Stimulated activated CD8-positive, alpha-beta memory T cell treated with anti-CD3 and anti-CD28 coated beads, Interleukin-15, amount 100 ng/mL, for 4 hours (primary cell): ENCODE results near the gene SGMS1.
"Not testable (repeated sequence)": the region's sequence is repeated elsewhere in the genome, so short reads cannot be mapped to it uniquely, and the experiment has no call there.

Experiments used
- DNase-seq, 2 donors: peaks; one replicate each; pipeline ENCODE4 v3.0.0-alpha.2; 2020; ENCODE audit warnings: low read depth in 2 of 2

SGMS1 gene

DNA sequence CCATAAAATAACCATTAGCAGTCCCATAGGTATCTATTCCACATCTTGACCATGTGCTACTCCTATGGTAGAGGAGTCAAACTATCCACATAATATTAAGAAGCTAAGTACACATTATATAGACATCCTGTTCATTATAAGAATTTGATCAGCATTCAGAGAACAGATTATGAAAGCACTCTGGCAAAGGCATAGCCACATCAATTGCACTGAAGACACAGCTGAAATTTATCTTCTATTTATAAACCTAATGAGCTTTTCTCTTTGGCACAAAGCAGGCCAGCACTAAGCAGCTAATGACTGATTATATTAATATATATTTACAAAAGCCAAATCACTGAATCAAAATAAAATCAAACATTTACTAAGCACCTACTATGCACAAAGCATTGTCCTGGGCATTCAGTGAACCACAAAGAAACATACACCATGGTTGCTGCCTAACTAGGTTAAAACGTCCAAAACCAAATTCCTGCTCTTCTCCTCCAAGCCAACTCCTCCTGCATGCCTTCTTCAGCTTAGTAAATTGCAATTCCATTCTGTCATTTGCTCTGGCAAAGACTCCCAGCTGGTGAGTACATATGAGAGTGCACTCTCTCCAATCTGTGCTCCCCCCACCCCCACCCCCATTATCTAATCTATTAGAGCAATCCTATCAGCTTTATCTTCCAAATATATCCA lies 249.8 kb downstream of the SGMS1 start:
- no peak for DNase-seq

DNA sequence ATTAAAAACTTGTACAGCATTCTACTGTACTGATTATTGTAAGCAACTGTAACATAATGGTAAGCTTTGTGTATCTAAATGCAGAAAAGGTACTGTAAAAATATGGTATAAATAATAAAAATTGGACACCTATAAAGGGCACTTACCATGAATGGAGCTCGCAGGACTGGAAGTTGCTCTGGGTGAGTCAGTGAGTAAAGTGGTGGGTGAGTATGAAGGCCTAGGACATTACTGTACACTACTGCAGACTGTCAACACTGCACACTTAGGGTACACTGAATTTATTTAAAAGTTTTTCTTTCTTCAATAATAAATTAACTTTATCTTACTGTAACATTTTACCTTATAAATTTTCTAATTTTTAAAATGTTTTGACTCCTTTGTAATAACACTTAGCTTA lies 253.8 kb downstream of the SGMS1 start:
- DNase-seq = no peak

DNA sequence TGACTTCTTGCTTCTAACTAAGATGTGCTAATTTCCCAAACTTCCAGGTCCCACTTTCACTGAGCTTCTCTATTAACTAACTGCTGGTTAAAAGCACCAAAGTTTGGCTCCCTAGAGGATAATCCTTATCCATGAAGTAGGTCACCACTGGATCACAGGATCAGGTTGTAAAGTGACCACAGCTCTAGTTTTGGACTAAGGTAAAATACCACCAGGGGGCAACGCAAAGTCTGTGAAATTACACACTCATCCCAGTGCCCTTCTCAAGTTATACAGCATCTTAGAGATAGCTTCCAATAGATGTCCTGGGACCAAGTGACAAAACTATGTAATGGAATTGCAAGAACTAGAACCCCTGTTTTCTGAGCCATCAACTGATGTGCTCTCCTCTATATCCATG lies 256.0 kb downstream of the SGMS1 start:
- DNase-seq = no peak

DNA sequence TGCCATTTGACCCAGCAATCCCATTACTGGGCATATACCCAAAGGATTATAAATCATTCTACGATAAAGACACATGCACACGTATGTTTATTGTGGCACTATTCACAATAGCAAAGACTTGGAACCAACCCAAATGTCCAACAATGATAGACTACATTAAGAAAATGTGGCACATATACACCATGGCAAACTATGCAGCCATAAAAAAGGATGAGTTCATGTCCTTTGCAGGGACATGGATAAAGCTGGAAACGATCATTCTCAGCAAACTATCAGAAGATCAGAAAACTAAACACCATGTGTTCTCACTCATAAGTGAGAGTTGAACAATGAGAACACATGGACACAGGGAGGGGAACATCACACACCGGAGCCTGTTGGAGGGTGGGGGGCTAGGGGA lies 257.3 kb downstream of the SGMS1 start:
- not testable (repeated sequence) for DNase-seq

DNA sequence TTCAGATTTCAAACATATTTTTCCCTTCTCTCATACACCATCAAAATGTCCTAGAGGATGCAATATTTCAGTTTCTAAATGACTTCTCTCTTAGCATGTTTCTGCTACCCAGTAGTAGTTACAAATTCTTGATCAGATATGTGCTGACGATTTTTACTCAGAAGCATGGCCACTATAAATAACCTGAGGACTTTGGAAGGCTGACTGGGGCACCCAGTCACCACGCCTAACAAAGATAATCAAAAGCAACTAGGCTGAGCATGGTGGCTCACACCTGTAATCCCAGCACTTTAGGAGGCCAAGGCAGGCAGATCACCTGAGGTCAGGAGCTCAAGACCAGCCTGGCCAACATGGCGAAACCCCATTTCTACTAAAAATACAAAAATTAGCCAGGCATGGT lies 259.0 kb downstream of the SGMS1 start:
- DNase-seq = not testable (repeated sequence)

DNA sequence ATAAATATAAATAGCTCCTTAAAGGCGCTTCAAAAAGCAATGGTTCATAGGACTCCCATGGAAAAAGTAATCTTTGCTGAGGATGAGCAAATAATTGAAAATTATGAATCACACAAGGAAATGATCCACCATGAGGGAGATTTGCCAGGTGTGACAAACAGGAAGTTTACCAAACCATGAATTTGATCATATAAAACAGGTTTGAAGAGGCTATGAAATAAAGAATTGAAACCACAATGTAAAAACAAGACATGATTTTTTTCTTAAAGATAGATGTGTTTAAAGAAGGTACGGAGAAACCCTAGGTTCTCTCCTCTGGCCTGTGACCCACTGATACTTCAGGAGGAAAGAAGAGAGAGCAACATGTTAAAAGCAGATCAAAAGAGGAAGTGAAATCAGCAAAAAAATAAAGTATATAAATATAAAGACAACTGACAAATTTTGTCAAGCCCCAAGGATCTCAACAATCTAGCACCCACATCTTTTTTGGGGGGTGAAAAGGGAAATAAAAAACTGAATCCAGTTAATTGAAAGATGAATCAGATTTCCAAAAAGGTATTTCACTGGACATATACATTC lies 261.1 kb downstream of the SGMS1 start:
- no peak for DNase-seq

DNA sequence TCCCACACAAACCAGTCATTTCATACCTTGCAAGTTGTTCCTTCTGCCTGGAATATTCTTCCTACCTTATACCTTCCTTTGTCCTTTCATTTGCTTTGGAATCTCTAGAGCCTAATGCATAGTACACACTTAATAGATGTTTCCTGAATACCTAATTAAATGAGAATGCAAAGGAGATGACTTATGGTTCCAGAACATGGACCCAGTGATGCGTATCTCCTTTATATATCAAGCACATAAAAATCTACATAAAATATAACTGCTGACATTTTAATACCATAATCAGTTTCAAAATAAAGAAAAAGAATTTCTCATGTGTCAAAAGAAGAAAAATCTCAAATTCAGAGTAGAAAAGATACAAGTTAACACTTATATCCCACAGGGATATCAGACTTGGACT lies 261.8 kb downstream of the SGMS1 start:
- no peak for DNase-seq

DNA sequence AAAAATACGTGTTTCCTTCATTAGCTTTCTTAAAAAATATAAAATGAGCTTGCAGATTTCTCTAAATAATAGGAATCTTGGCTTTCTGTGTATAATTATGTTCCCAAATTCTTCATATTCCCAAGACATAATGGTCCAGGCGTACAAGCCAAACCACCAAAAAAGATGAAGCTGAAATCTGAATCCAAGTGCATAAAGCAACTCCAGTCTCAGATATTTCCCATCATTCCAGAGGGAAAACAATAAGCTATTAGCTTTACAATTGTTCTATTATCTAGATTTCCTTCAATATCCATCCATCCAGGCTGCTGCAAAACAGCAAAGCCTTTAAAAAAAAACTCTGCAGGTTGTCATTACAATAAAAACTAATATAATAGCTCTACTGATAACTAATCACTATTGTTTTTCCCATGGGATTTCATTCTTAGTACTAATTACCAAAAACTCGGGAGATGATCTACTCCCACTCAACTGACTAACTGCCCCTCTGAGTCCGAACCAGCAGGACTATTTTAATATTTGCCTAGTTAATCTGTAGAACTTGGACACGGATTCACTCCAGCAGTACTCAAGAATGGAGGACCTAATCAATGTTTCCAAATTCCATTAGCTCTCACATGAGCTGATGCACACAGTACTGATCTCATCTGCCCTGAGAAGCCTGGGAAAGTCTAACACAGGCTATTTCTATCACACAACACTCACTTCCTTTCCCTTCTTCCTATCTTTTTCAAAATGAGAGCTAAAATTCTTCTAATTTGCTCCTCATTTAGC lies 263.5 kb downstream of the SGMS1 start:
- no peak for DNase-seq

DNA sequence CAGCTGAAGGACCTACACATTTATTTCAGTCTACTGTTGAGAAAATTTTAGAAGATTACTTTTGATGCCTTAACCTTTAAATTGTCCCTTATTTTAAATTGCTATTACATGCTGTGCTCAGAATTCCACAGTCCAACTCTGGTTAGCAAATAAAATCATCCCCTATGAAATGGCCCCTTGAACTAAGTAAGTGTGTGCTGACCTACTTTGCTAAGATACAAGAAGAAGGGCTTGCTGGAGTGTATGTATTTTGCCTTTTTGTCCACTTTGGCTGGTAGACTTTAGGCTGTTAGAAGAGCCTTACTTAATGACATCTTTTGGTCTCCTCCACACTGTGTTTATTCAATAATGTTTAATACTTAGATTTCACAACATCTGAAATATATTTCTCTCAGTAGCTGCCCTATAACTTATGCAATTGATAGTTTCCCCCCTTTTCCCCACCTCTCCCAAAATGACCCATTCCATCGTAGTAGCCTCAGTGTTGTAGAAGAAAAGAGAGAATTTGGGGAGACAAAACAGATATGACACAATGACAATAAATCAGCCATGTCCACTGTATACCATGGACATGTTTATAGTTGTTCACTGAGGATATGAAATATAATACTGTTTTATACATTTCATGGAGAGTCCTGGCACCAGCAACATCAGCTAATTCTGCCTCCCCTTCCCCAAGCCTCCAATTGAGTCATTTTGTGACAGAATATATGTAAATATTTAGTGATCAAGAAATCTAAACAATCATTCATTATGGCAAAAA lies 264.6 kb downstream of the SGMS1 start:
- no peak for DNase-seq

DNA sequence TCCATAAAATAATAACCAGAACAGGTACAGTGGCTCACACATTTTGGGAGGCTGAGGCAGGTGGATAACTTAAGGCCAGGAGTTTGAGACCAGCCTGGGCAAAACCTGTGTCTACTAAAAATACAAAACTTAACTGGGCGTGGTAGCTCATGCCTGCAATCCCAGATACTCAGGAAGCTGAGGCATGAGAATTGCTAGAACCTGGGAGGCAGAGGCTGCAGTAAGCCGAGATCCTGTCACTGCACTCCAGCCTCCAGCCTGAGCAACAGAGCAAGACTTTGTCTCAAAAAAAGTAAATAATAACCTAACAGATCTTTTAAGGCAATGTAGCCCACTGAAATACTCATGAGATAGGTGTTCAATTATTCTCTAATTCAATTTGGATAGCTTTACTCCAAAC lies 265.3 kb downstream of the SGMS1 start:
- DNase-seq = no peak

DNA sequence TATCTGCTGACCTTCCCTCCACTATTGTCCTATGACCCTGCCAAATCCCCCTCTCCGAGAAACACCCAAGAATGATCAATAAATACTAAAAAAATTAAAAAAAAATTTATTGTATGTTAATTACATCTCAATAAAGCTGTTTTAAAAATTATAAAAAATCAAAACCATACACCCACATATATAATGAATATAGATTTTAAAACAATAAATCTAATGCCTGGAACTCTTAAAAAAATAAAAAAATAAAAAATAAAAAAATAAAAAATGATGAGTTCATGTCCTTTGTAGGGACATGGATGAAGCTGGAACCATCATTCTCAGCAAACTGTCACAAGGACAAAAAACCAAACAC lies 267.3 kb downstream of the SGMS1 start:
- not testable (repeated sequence) for DNase-seq

DNA sequence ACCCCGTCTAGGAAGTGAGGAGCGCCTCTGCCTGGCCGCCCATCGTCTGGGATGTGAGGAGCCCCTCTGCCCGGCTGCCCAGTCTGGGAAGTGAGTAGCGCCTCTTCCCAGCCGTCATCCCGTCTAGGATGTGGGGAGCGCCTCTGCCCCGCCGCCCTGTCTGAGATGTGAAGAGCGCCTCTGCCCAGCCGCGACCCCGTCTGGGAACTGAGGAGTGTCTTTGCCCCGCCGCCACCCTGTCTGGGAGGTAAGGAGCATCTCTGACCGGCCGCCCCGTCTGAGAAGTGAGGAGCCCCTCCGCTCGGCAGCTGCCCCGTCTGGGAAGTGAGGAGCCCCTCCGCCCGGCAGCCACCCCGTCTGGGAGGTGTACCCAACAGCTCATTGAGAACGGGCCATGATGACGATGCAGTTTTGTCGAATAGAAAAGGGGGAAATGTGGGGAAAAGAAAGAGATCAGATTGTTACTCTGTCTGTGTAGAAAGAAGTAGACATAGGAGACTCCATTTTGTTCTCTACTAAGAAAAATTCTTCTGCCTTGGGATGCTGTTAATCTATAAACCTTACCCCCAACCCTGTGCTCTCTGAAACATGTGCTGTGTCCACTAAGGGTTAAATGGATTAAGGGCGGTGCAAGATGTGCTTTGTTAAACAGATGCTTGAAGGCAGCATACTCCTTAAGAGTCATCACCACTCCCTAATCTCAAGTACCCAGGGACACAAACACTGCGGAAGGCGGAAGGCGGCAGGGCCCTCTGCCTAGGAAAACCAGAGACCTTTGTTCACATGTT lies 267.9 kb downstream of the SGMS1 start:
- not testable (repeated sequence) for DNase-seq

DNA sequence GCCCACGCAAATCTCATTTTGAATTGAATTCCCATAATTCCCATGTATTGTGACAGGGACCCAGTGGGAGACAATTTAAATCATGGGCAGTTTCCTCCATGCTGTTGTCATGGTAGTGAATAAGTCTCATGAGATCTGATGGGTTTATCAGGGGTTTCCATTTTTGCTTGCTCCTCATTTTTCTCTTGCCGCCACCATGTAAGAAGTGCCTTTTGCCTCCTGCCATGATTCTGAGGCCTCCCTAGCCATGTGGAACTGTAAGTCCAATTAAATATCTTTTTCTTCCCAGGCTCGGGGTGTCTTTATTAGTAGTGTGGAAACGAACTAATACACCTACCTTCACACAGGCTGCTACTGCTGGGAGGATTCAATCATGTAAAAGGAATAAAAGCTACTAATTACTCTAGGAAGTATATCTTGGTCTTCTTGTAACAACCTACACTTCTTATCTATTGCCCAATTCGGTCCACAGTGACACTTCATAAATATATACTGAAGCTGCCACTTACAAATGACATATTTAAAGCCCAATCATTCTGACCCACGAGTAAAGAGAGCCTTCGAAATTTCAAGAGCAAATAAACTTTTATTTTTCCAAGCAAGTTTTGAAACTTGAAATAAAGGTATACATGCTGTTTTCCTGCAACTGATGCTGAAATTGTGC lies 272.1 kb downstream of the SGMS1 start:
- no peak for DNase-seq

DNA sequence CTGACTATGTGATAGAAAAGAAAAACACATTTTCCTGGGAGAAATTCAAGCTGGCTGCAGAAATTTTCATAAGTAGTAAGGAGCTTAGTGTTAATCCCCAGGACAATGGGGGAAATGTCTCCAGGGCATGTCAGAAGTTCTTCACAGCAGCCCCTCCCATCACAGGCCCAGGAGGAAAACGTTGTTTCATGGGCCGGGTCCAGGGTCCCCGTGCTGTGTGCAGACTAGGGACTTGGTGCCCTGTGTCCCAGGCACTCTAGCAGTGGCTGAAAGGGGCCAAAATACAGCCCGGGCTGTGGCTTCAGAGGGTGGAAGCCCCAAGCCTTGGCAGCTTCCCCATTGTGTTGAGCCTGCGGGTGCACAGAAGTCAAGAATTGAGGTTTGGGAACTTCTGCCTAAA lies 273.4 kb downstream of the SGMS1 start:
- no peak for DNase-seq

DNA sequence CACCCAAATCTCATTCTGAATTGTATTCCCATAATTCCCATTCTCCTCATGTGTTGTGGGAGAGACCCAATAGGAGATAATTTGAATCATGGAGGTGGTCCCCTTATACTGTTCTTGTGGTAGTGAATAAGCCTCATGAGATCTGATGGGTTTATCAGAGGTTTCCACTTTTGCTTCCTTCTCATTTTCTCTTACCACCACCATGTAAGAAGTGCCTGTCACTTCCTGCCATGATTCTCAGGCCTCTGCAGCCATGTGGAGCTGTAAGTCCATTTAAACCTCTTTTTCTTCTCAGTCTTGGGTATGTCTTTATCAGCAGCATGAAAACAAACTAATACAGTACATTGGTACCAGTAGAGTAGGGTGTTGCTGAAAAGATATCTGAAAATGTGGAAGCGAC lies 274.2 kb downstream of the SGMS1 start:
- no peak for DNase-seq

DNA sequence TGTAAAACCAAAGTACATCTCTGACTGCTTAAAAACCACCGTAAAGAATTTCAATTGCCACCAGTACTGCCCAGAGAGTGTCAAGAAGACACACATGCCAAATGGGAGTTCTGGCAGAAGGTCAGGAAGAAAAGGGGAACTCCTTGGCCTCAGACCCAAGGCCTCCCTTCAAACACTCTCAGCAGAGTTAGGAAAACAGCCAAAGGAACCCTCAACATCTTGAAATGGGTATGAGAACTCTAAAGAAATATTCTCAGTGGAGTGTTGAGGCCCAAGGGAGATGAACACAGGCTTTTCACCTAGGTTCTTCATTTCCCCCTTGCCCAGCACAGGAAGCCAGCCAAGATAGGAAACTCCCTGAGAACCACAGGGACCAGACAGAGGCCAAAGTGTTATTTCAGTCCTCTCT lies 276.4 kb downstream of the SGMS1 start:
- no peak for DNase-seq

DNA sequence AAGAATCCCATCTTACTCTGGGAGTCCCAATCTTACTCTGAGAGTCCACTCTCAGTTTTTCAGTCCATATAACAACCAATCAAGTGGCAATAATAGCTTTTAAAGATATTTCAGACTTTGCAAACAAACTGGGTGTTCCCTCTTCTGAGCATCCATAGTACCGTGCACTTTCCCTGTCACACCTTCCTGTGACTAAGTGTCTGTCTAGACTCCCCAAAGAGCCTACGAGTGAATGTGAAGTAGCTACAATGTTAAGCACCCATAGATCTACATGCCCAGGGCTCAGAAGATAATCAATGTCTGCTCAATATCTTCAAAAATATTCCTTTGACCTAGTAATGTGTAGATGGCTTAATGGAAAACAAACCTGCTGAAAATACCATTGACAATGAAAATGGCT lies 276.8 kb downstream of the SGMS1 start:
- DNase-seq = no peak

DNA sequence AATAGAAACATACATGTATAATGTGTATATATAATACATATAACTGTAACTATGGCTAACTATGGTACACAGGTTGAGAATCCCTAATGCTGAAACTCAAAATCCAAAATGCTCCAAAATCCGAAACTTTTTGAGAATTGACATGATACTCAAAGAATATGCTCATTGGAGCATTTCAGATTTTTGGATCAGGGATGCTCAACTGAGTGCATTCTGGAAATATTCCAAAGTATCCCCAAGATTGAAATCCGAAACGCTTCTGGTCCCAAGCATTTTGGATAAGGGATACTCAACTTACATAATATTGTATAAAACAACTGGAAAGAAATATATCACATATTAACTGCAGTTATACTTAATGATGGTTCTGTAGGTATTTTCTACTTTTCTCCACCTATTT lies 278.2 kb downstream of the SGMS1 start:
- no peak for DNase-seq

DNA sequence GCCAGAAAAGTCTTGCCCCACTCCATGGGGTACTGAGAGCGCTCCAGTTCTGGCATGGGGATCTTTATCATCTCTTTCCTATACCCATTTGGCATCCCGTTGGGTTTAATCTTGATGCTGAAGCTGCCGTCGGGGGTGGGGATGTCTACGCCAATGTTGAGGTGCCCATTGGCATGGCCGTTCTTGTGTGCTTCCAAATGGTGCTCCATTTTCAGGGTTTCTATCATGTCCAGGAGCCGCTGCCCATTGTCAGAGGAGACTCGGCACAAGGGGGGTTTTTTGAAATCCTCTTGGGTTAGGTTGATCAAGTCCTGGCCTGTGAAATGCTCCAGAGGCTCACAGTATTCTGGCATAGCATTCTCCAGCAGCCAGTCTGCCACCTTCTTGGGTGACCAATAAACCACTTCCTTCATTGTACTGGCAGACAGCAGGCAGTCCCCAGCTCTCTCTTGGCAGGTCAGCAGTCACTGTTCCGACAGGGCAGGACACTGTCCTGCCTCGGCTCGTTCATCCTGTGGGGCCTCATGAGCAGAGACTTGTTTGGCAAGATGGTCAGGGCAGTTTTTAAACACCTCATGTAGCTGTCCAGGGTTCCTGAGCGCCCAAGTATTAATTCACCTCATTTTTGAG lies 279.9 kb downstream of the SGMS1 start:
- DNase-seq = no peak

DNA sequence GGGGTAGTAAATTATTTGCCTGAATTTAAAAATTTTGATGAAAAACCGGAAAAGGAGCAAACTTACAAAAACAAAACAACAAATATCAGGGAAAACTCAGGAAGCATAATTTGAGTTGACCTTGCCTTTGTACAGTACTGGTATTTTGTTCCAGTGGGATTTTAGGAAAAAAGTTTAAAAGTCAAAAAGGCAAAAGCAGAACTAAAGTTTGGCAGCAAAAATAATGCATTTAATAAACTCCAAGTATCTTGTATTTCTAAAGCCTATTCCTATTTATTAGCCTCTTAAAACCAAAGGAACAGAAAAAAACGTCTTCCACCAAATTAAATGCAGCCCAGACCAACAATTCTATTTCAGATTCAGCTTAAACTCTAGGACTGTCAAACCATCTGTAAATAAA lies 281.8 kb downstream of the SGMS1 start:
- DNase-seq = no peak

DNA sequence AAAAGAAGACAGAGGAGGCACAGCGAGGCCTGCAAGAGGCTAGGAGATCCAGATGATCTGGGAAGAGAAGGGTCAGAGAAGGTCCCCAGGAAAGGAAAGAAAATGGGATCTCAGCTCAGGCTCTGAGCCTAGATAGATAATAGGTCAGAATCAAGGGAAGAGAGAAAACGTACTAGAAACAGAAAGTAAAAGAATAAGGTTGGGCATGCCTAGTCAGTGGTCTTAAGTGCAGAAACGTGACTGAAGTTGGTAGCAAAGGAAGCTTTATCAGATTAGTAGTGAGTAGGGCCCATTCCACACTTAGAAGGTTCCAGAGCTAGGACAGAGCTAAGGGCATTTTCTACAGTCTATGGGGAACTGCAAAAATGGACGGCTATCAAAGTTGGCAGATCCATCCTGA lies 287.6 kb downstream of the SGMS1 start:
- DNase-seq = no peak
